A549 treated with dexamethasone at 1 μM for 4 hours (cell line): ENCODE measurements around the gene NPR2. TPM values are rescaled to one million over a fixed set of nuclear protein-coding genes. Genes with fewer than 3 reads are reported as not detected.

Experiments
- total RNA-seq: library from RNA; stranded (reverse); fragments of 200-300 nt; extraction: Qiagen RNA extraction; gene quantifications from 5 replicates; pipeline ENCODE4 v1.2.3, GENCODE V29; 2022

NPR2 gene
- total RNA-seq = 3.6 to 6.2 TPM (median 5.0 TPM) in 5 replicates

GRCh38 chr9:35791297-35791921 is at the start of gene NPR2:
NPR2 (plus strand) TSS chr9:35791591; CDS start chr9:35792409, 818 bp downstream.

DNA sequence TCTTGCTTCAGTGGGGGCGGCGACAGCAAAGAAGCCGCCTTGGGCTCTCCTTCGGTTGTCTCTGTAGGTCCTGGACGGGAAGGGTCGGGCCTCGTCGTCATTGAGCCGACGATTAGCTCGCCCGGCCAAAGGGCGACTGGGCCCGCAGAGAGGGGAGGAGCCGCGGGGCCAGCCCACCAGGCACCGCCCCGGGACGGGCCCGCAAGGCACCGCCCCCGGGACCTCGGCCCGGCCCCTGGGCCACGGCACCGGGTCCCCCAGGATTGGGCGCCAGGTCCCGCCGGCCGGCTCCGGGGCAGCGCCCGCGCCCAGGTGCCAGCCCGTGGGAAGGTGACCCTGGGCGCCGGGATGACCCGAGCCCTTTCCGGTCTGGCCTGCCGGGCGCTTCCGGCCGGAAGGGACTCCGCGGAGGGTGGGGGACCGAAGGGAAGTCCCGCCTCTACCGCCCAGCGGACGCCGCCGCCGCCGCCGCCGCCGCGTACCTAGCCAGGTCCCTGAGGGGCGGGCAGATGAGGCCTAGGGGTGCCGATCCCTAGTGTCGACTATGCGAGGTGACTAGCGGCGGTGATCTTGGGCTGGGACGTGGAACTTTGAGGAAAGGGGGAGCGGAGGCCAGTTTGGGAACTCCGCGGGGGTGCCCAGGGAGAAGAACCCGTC is 42.4 kb upstream of the NPR2 start, which contains the start of the genes GBA2 and RGP1:
GBA2 (minus strand) TSS at position 371 of the 657 bp plus-strand sequence. CDS start 524 bp downstream, outside the sequence.
RGP1 (plus strand) TSS at position 430 of the 657 bp plus-strand sequence. CDS start 469 bp downstream, outside the sequence.

DNA sequence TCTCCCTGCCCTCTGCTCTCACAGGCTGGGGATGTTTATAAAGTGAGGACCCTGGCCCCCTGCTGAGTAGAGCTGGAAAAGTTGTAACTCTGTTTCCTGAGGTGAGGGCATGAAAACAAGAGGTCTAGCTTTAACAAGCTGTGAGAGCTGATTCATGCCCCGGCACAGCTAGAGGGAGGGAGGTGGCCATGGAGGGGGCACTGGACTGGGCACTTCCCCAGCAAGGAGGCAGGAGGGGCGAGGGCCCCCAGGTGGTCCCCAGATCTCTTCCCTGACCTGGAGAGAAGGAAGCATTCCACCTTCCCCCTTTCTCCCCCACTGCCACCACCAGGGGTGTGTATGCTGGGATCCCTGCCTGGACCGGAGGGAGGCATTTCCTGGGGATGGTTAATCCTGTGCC is 37.1 kb upstream of the NPR2 start, which contains the start of gene MSMP:
MSMP (minus strand) TSS at position 13 of the 400 bp plus-strand sequence. CDS start 147 bp downstream, outside the sequence.

DNA sequence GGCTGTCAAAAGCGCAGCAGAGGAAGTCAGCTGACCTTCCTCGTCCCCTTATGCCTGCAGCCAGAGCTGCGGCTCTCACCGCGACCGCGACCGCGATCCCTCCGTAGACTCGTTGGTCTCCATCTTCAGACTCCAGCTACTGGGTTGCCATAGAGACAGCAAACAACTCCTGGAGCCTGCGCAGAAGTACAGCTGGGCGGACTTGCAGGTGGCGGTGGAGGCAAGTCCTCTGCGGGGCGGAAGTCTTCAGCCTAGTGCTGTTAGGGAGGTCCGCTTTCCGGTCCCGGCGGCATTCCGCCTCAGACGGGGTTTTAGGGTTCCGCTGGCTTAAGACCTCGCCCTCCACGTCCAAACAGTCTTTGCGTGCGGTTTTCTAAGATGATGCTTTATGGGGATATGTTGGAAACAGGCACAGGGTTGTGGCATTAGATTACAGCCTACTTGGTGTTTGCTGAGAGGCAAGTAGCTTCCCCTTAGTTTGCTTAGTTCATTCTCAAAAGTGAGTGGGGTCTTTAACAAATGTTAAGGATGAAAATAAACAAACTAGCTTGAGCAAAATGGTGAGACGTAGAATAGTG is 20.7 kb downstream of the NPR2 start, which contains the start of gene SPAG8:
SPAG8 (minus strand) TSS at position 238 of the 578 bp plus-strand sequence; CDS start at position 123, 115 bp downstream.

GRCh38 chr9:35814841-35815543 is 23.6 kb downstream of the NPR2 start, which contains the start of gene HINT2:
HINT2 (minus strand) TSS chr9:35815042; CDS start chr9:35814979, 63 bp downstream.

GRCh38 chr9:35828716-35829083 is 37.3 kb downstream of the NPR2 start, which contains the start of gene FAM221B:
FAM221B (minus strand) TSS chr9:35828732; CDS start chr9:35826161, 2,571 bp downstream.

GRCh38 chr9:35829084-35829763 is 37.8 kb downstream of the NPR2 start, which contains the start of gene TMEM8B:
TMEM8B (plus strand) TSS chr9:35829228; CDS start chr9:35829448, 220 bp downstream.

Other genes with a start within 250 kb of the NPR2 start
- 19.4 to 32.8 TPM (median 30.3 TPM) in 5 replicates for gene TESK1, start 186.3 kb upstream of the NPR2 start, total RNA-seq
- 0.18 to 0.42 TPM (median 0.29 TPM) in 4 of 5 replicates, not detected in the other for gene CD72, start 173.2 kb upstream of the NPR2 start, total RNA-seq
- not detected in 5 replicates for gene SIT1, start 140.7 kb upstream of the NPR2 start, total RNA-seq
- gene RMRP, start 133.6 kb upstream of the NPR2 start, total RNA-seq = 4.7 to 10.3 TPM (median 5.3 TPM) in 3 of 5 replicates, not detected in the others
- 24.5 to 32.3 TPM (median 29.5 TPM) in 5 replicates for gene CCDC107, start 133.3 kb upstream of the NPR2 start, total RNA-seq
- 11.5 to 16.2 TPM (median 15.4 TPM) in 5 replicates for gene ARHGEF39, start 126.4 kb upstream of the NPR2 start, total RNA-seq
- gene CA9, start 117.7 kb upstream of the NPR2 start, total RNA-seq = 5.6 to 10.5 TPM (median 8.9 TPM) in 5 replicates
- gene TPM2, start 101.7 kb upstream of the NPR2 start, total RNA-seq = 663 to 742 TPM (median 711 TPM) in 5 replicates
- 103 to 127 TPM (median 113 TPM) in 5 replicates for gene TLN1, start 59.4 kb upstream of the NPR2 start, total RNA-seq
- 52.5 to 59.5 TPM (median 55.6 TPM) in 5 replicates for gene CREB3, start 58.9 kb upstream of the NPR2 start, total RNA-seq
- gene GBA2, start 42.4 kb upstream of the NPR2 start, total RNA-seq = 22.8 to 39.1 TPM (median 34.1 TPM) in 5 replicates
- 11.9 to 19.3 TPM (median 18.8 TPM) in 5 replicates for gene RGP1, start 42.3 kb upstream of the NPR2 start, total RNA-seq
- gene MSMP, start 37.3 kb upstream of the NPR2 start, total RNA-seq = not detected in 5 replicates
- gene SPAG8, start 20.7 kb downstream of the NPR2 start, total RNA-seq = 0.24 to 0.51 TPM (median 0.34 TPM) in 5 replicates
- 73.2 to 94.8 TPM (median 82.2 TPM) in 5 replicates for gene HINT2, start 23.5 kb downstream of the NPR2 start, total RNA-seq
- not detected in 5 replicates for gene FAM221B, start 37.1 kb downstream of the NPR2 start, total RNA-seq
- gene TMEM8B, start 37.6 kb downstream of the NPR2 start, total RNA-seq = 2.1 to 4.5 TPM (median 3.6 TPM) in 5 replicates
- gene OR13J1, start 78.8 kb downstream of the NPR2 start, total RNA-seq = not detected in 5 replicates
- 0.14 to 0.40 TPM (median 0.18 TPM) in 5 replicates for gene HRCT1, start 114.6 kb downstream of the NPR2 start, total RNA-seq
- 0.10 to 0.20 TPM (median 0.15 TPM) in 4 of 5 replicates, not detected in the other for gene SPAAR, start 117.9 kb downstream of the NPR2 start, total RNA-seq
- not detected in 5 replicates for gene OR2S2, start 166.6 kb downstream of the NPR2 start, total RNA-seq
- gene RECK, start 245.3 kb downstream of the NPR2 start, total RNA-seq = 5.0 to 6.0 TPM (median 5.7 TPM) in 5 replicates